Measurements from ENCODE around the gene GLDC.
"Not testable (repeated sequence)": the region's sequence is repeated elsewhere in the genome, so short reads cannot be mapped to it uniquely, and the experiment has no call there.

The GLDC gene

DNA sequence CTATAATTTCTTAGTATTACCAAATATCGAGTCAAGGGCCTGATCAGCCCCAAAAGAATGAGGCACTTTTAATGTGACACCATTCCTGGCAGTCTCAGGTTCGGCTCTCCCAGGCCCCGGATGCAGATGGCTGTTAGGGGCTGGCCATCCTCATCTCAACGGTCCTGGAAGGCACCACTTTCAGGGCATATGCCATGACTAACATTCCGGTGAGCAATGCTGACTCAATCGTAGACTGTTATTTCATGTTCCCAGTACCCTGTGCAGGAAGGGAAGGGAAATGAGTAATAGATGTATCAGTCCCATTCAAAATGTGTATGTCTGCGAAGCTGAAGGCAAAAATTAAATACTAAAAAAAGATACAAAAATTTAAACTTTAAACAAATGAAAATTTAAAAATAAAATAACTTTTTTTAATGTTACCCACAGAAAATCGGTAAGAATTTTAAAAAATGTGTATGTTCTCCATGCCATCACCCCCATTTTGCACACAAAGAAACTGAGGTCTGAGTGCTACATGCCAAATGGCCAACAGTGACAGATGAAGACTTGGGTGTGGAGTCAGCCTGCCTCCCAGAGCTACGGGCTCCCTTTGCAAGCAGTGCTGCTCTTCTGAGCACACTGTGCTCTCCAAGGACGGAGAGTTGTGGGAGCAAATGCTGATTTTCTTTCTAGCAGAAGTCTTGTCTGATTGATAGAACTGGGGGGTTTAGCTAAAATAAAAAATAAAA is 79.0 kb downstream of the GLDC start:
- DNase-seq (ENCODE audit: low read depth, low spot score), result no peak

DNA sequence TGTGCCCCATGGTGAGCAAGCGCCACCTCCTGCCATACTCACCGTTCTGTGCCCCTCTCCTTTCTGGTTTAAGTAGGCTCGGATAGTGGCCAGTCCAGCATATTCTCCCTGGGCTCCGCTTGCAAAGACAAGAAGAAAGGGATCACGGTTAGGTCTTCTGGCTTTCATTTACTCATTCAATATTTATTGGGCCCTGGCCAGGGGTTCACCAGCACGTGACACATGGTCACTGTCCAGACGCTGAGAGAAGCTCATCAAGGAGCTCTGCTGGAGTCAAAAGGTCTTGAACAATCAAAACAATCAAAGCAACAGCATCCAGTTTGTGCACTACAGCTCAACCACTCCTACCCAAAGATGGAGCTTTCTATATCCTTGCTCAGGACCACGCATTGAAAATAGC is 80.2 kb downstream of the GLDC start:
- no peak for DNase-seq (ENCODE audit: low read depth, low spot score)

DNA sequence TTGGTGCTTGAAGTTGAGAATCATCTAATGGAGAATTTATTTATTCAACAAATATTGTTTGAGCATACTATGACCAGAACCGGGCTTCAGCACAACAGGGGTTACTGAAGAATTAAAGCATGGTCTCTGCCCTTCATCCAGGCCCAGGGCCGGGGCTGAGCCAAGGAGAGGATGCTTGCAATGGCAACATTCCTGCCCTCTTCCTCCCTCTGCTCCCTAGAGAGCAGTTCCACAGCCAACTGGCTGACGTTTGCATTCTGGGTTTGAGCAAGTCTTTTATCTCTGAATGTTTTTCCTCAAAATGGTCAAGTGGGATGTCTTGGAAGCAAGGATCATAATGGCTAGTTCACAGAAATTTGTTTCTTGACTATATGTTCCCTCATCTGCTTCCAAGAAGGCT is 80.7 kb downstream of the GLDC start:
- no peak for DNase-seq (ENCODE audit: low read depth, low spot score)

DNA sequence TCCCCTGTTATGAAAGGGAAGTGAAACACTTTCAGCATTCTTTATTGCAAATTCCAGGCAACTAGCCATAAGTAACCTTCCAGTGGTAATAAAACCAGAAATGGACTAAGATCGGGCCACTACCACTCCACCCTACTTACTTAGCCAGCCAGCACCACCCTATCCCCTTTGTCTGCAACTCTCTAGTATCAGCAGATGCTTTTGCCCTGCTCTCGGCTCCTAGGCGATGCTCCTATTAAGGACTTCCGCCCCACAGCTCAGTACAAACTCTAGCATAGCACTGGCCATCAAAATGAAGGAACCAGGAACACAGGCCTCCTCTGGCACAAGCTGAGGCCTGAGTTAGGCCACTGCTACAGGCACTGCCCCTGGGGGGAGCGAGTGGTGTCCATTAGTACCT is 81.2 kb downstream of the GLDC start:
- DNase-seq (ENCODE audit: low read depth, low spot score), result no peak

DNA sequence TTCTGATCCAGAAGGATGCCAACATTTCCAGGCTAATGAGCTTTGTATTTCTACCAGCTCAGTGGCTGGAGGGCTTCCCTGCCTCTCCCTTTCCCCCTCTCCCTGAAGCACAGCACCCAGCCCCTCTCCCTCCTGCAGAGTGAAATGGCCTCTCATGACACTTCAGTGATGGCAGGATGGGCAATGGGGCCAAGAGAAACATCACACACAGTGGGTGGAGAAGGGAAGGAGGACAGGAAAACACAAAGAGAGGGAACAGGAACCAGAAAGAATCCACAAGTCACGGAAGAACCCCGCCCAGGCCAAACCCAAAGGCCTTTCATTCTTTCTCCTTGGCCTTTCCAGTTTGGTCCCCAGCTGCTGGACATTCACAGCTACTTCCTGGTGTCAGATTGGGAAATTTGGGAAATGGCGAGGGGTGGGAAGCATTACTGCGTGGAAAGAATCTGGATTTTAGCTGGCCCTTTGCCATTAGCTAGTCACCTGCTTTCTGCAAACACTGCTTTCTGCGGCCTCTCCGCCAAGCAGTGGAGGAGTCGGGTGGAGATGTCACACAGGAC is 82.6 kb downstream of the GLDC start:
- DNase-seq (ENCODE audit: low read depth, low spot score), result no peak

DNA sequence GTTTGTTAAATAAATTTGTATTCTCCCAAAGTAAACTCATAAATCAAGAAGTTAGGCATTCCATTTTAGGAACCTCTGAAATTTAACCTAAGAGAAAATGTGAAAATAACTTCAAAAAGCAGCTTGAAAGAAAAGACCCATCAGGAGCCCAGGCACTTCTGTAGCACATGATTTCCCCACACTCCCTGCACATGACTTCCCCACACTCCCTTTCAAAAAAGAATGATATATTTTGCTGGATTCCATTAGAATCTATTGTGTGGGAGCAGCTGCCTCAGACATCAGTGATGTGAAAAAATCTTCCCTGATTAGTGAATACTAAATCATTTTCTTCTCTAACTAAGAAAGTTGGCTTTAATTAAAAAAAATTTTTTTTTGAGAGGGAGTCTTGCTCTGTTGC is 83.3 kb downstream of the GLDC start:
- no peak for DNase-seq (ENCODE audit: low read depth, low spot score)

DNA sequence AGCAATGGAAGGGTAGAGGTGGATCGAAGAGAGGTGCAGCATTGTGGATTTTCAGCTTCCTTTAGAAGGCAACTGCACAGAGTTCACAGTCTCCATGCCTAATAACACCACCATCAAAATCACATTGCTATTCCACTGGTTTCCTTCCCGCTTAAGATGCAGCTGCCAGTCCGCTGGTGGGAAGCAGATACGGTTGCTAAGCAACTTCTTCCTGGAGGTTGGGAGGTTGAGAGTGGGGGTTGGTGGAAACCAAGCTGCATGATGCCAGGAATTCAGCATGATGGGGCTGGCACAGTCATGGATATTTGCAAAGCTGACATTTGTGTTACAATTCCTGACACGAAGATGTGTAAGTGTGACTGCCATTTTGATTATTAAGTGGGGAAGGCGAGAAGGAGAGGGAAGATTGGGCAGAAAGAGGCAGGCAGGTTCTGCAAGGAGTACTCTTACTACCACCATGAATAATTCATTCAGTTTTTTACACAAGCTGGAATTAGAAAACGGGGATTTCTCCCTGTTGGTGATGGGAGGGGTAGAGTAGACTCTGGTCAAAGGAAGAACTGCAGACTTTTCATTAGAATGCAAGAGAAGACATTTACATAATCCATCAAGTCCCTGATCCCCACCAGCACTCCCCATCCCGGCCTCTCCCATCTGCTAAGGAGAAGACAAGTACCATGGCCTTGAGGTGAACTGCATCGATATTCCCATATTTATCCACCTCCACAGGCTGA is 87.5 kb downstream of the GLDC start:
- no peak for DNase-seq (ENCODE audit: low read depth, low spot score)

DNA sequence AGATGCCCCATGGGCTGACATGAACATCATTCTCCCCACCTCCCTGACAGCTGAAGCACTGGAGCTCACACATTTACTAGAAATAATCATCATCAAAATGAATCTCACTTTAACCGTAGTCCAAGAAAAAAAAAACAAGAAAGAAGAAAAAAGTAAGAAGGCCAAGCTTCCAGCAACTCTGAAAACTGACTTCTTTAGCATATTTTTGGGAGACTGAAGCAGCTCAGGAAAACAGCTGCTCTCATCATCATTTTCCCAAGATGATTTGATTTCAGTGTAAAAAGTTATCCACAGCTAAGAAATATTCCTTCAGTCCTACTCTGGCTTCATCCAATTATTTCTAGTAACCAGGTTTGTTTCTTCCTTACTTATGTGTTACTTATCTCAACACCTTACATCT is 91.7 kb downstream of the GLDC start:
- no peak for DNase-seq (ENCODE audit: low read depth, low spot score)

DNA sequence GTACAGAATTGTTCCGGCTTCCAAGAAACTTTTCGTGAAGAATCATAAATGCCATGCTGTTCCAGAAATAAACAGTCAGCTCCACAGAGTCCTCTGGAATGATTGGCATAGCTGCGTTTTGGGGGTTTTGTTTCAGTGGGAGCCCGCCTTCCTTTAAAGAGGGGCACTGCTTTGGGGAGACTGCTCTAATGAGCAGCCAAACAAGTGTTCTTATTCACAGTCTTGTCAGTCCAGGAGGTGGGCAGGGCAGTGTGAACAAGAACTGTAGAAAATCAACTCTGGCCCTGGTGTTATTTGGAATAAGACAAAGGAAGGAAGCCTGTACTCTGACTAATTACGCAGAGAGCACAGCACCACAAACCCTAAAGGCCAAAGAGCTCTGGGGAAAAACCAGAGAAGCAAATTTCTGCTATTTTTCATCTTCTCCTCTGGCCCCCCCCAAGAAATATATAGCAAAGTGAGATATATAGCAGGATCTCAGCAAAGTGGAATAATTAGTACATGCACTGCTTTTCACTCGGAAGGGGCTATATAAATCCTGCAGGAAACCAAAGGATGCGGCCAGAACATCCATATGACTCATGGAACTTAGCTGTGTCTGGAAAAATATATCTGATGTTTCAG is 92.9 kb downstream of the GLDC start:
- no peak for DNase-seq (ENCODE audit: low read depth, low spot score)

DNA sequence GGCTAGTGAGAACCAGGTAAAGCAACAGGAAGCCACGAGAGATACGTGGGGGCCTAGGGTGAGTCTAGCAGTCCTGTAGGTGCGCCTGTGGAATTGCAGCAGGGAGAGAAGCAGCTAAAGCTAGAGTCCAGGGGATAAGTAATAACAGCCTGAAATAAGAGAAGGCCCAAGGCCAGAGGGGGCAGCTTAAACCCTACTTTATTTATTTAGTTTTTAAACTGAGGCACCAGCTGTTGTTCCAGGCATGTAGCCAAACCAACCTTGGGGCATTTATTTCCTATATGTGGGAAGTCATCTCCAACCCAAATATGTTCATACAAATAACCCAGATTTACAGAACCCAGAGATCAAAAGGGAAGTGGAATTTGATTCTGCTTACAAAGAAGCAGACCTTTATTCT is 93.5 kb downstream of the GLDC start:
- no peak for DNase-seq (ENCODE audit: low read depth, low spot score)

DNA sequence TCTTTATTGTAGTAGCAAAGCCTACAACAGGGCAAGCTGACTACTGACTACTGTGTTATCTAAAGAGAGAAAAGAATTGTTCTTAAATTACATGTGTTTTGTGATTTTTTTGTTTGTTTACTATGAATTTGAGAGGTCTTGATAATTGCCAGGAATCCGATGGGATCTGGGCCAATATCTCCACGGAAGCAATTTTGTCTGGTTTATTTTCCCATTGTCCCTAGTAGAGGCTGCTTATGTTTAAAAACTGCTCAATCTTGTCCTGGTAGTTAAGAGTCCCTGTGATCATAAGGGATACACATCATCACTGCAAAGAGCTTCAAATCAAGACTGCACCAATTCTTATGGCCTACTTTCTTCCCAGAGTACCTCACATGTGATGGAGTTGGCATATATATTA is 94.4 kb downstream of the GLDC start:
- DNase-seq (ENCODE audit: low read depth, low spot score), result no peak

DNA sequence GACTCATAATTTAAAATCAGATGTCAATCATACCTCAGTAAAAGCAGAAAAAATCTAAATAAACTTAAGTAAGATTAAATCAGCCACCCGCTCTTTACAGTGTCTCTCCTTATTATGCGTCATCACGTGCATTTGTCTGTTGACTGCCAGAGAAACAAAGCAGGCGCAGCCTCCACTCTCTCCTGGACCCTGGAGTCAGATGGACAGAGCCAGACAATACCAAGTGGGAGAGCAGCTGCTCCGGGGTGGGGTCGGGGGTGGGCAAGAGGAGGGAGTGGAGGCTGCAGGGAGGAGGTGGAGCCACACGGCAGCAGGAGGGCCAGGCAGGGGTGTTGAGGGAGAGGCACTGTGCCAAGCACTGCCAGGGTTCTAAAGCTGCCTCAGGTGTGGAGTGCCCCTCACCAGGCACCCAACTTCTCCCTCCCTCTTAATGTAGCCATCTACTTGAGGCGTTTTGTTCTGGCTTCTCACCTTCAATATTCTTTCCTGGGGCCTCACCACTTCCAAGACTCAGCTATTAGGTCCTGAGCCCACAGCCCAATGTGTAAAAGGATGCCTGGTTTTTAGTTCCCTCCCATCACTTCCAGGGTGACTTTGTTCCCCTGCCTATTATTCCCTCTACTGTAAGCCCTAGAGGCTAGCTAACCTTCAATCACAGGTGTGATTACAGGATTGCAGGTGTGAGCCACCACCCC is 96.3 kb downstream of the GLDC start:
- DNase-seq (ENCODE audit: low read depth, low spot score), result no peak

DNA sequence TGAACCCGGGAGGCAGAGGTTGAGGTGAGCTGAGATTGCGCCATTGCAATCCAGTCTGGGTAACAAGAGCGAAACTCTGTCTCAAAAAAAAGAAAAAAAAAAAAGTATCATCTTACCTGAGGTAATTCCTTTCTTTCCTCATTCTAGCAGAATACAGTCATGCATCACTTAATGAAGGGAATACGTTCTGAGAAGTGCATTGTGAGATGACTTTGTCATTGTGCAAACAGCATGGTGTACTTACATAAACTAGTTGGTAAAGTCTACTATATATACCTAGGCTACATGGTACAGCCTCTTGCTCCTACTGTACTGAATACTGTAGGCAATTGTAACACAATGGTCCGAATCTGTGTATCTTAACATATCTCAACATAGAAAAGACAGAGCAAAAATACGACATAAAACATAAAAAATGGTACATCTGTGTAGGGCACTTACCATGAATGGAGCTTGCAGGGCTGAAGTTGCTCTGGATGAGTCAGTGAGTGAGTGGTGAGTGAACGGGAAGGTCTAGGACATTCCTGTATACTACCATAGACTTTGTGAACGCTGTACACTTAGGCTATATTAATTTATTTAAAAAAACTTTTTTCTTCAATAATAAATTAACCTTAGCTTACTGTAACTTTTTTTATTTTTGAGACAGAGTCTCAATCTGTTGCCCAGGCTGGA is 100.4 kb downstream of the GLDC start:
- no peak for DNase-seq (ENCODE audit: low read depth, low spot score)

DNA sequence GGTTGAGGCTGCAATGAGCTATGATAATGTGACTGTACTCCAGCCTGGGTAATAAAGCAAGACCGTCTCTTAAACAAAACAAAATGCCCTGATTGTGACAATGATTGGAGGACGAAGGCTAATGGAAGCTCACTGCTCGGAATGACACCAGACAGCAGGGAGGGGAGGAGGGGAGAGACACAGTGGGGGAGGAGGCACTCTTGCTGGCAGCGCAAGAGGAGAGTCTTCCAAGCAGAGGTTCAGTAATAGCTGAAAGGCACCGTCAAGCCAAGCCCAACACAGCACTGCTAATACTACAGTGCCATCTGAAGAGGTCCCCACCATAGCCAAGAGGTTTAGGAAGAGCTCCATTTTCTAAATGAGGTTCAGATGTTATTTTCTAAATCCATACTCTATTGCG is 102.3 kb downstream of the GLDC start:
- no peak for DNase-seq (ENCODE audit: low read depth, low spot score)

DNA sequence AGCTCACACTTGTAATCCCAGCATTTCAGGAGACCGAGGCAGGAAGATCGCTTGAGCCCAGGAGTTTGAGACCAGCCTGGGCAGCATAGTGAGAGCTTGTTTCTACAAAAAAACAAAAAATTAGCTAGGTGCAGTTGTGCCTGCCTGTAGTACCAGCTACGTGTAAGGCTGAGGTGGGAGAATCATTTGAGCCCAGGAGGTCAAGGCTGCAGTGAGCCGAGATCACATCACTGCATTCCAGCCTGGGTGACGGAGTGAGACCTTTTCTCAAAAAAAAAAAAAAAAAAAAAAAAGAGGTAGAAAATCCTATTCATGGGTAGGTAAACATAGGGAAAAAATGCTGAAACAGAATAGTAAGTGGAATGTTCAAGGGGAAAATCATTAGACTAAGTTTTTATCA is 102.9 kb downstream of the GLDC start:
- not testable (repeated sequence) for DNase-seq (ENCODE audit: low read depth, low spot score)

DNA sequence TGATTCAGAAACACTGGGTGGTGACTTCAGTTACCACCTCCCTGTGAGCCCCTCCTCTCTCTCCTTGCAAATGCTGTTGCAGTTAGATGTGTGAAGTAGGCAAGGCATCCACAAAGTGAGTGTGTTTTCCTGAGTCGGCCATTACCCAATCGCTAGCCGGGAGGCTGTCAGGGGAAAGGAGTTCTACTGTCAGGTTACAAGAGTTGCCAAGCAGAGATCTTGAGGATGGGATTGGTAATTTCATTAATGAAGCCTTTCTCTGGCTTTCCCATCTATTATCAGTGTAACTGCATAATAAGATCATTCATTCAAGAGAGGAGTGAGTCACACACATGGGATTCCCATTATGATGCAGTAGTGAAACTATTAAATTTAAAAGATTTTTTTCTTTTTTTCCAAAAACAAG is 106.9 kb downstream of the GLDC start:
- DNase-seq (ENCODE audit: low read depth, low spot score), result no peak

DNA sequence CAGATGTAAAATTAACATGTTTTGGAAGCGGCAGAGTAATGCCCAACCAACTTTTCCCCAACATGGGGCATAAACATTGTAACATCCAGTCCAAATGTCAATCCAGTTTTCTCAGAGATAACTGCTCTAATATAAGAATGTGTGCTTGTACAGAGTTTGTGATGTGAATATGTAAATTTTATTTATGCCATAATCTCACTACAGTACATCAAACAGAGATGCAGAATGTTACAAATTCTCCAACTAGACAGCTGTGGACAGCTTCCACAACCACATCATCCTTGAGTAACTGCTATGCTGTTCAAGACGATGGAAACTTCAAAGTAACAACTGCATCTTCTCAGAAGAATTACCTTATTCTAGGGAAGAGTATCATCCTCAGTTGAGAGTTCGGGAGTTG is 109.9 kb downstream of the GLDC start:
- DNase-seq (ENCODE audit: low read depth, low spot score), result no peak

DNA sequence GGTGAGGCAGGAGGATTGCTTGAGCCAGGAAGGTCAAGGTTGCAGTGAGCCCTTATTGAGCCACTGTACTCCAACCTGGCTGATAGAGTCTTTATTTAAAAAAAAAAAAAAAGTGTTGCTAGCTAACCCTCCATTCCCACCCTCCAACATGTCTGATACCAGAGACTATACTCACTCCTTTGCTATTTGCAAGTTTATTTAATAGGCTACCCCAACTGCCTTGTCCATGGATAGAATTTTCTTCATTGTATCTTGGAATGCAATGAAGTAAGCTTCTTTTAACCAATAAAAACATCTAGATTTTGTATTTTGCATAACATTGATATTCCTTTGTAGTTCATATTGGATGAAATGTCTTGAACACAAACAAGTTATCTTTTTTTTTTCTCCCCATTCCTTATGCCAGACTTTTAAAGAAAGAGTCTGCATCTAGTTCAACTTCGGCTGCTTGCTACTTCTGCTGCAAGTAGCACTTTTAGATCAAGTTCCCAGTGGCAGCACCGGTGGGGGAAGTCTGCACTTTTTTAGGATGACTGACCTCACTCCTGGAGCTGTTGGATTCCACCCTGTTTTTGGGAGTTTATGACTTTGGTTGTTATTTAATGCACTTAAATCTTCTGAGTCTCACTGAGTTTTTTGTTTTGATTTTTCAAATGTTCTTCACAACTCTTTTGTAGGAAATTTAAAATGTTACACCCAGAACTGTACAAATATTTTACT is 120.0 kb downstream of the GLDC start:
- DNase-seq (ENCODE audit: low read depth, low spot score), result no peak

DNA sequence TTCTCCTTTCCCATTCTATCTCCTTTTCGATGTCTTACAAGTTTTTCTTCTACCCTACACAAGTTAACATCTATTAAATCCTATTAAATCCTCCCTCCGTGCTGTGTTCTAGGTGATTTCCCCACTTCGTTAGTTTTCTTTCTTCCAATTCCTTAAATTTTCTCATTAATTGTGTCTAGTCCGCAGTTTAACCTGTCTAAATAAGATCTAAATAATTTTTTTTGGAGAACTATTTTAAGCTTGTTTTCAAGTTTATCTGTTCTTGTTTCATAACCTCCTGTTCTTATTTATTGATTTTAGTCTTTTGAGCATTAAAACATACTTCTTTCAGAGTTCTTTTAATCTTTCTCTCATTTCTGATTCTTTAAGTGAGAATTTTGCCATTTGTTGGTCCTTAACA is 123.3 kb downstream of the GLDC start:
- DNase-seq (ENCODE audit: low read depth, low spot score), result no peak

DNA sequence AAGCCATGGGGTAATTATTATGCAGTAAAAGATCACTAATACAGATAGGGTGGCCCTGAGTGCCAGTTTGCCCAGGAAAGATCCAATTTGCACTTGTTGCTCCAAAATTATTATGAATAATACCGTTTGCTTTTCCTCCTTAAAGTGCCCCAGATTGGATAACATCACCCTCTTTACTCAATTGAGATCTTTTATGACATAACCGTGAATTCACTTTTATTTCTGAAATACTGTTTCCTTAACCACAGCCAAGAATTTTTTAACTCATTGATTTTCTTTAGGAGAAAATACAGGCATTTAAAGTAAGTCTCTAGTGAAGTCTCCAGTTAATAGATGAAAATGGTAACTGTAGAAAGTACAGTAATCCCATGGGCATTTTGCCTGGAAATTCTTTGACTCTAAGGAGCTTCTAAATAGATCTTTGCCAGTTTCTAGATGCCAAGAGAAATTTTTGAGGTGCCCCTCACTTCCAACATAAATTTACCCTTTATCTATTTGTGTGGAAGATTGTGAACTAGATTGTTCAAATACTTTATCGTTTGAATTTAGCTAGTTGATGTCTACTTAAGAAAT is 133.4 kb downstream of the GLDC start:
- DNase-seq (ENCODE audit: low read depth, low spot score), result no peak

DNA sequence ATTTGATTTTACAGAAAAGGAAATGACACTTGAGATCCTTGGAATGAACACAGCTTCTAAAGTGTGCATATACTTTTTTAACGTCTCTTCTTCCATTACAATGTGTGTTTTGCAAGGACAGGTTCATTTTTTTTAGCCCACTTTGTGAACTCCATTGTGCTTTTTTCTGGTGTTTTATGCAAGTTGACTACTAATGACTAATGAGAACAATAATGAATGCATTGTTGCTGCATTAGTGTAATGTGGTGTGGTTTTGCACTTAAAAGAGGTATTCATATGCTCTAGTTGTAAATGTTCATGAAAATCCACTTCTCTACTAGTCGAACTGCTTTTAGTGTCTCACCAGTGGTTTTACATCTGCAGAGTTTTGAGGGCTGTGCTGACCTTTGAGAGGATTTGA is 139.0 kb downstream of the GLDC start:
- DNase-seq (ENCODE audit: low read depth, low spot score), result no peak
